GM13977 (cell line): Measurements from ENCODE around the gene ODAM.

Source experiments
- DNase-seq: peaks from one replicate; pipeline ENCODE4 v3.0.0; 2012; ENCODE audit warnings: low spot score
- CTCF ChIP-seq: IDR thresholded peaks from 2 replicates; pipeline ENCODE4 v1.5.1; 2012; ENCODE audit warnings: mild to moderate bottlenecking, control low read depth; ENCODE audit not compliant: insufficient read depth; ENCODE audit errors: extremely low read depth, missing control alignments
- in situ Hi-C: fragments of 300-500 bp; cut with MboI; formaldehyde crosslinking; loops from one replicate; pipeline ENCODE4 v1.12.0; 2022; ENCODE audit warnings: low sequenced_read_pairs, low pct_unique_long_range_greater_than_20kb, mixed read lengths, inconsistent platforms; ENCODE audit not compliant: unreplicated experiment

The ODAM gene

GRCh38 chr4:70187216-70187615 is 8.3 kb upstream of the ODAM start:
- no peak for DNase-seq
- in situ Hi-C loops, result loop anchor here (25.0 kb wide), 2 partner anchors 275 to 500 kb away; no protein-coding TSS in a partner anchor
- TF ChIP-seq CTCF, result no peak

- in situ Hi-C loops, result loop anchor here (25.0 kb wide), 2 partner anchors 278 to 503 kb away; no protein-coding TSS in a partner anchor
- no peak for DNase-seq
- TF ChIP-seq CTCF, result no peak
Observed at GRCh38 chr4:70190579-70190978, 4.9 kb upstream of the ODAM start.

GRCh38 chr4:70191647-70192046 is 3.9 kb upstream of the ODAM start:
- in situ Hi-C loops, result loop anchor here (25.0 kb wide), 2 partner anchors 279 to 504 kb away; no protein-coding TSS in a partner anchor

GRCh38 chr4:70192895-70193294 is 2.6 kb upstream of the ODAM start:
- in situ Hi-C loops, result loop anchor here (25.0 kb wide), 2 partner anchors 281 to 506 kb away; no protein-coding TSS in a partner anchor
- no peak for TF ChIP-seq CTCF
- no peak for DNase-seq

More at GRCh38 chr4:70191647-70192046, 3.9 kb upstream of the ODAM start:
- TF ChIP-seq CTCF, result no peak
- no peak for DNase-seq

- TF ChIP-seq CTCF, result no peak
- DNase-seq, result no peak
- in situ Hi-C loops, result loop anchor here (25.0 kb wide), 2 partner anchors 285 to 510 kb away; no protein-coding TSS in a partner anchor
Observed at GRCh38 chr4:70196857-70197256, 1.3 kb downstream of the ODAM start.

- in situ Hi-C loops, result loop anchor here (25.0 kb wide), 2 partner anchors 286 to 511 kb away; no protein-coding TSS in a partner anchor
- DNase-seq, result no peak
Observed at GRCh38 chr4:70197842-70198241, 2.3 kb downstream of the ODAM start.

More at GRCh38 chr4:70197842-70198241, 2.3 kb downstream of the ODAM start:
- TF ChIP-seq CTCF, result no peak
